Esophagus muscularis mucosa (tissue), 4 donors: Measurements from ENCODE around the gene RIMS3. TPM values are rescaled to one million over a fixed set of nuclear protein-coding genes. Genes with fewer than 3 reads are reported as not detected.

Experiments
- DNase-seq: peaks from one replicate; pipeline ENCODE4 v3.0.0-alpha.2; 2017; ENCODE audit errors: extremely low spot score
- H3K27ac ChIP-seq, 4 donors: fragments of 200-600 bp; sonication (generic); replicated peaks in 1 of 4; 1 replicate in 3 of 4; 2 replicates in 1 of 4; pipeline ENCODE4 v1.5.1; 2016 to 2019; ENCODE audit warnings: mild to moderate bottlenecking in 1 of 4
- H3K27me3 ChIP-seq, 4 donors: fragments of 200-600 bp; sonication (generic); one replicate each; pipeline versions ENCODE4 v1.5.1 to v1.6.0; 2016 to 2019
- H3K36me3 ChIP-seq, 4 donors: fragments of 200-600 bp; sonication (generic); one replicate each; pipeline ENCODE4 v1.5.1; 2016 to 2019
- H3K4me1 ChIP-seq, 4 donors: fragments of 200-600 bp; sonication (generic); one replicate each; pipeline ENCODE4 v1.5.1; 2016 to 2019
- H3K4me3 ChIP-seq, 4 donors: fragments of 200-600 bp; sonication (generic); 1 replicate in 2 of 4; 2 replicates in 2 of 4; pipeline ENCODE4 v1.5.1; 2016 to 2019; ENCODE audit warnings: mild to moderate bottlenecking in 4 of 4, moderate library complexity in 1 of 4
- H3K9me3 ChIP-seq, 4 donors: fragments of 200-600 bp; sonication (generic); 1 replicate in 3 of 4; 2 replicates in 1 of 4; pipeline ENCODE4 v1.5.1; 2016 to 2019
- EP300 ChIP-seq: sonication (generic); formaldehyde crosslinking; IDR thresholded peaks from one replicate; pipeline ENCODE4 v1.6.1; 2017; ENCODE audit warnings: antibody characterized with exemption
- POLR2A ChIP-seq: fragments of 450-650 bp; IDR thresholded peaks from one replicate; pipeline ENCODE4 v1.6.1; 2017; ENCODE audit warnings: antibody characterized with exemption, moderate library complexity, mild to moderate bottlenecking, low read depth
- POLR2AphosphoS5 ChIP-seq, 2 donors: sonication (generic); formaldehyde crosslinking; IDR thresholded peaks; one replicate each; pipeline ENCODE4 v1.6.1; 2017; ENCODE audit warnings: antibody characterized with exemption in 2 of 2
- WGBS: methylation state at CpG from one replicate; pipeline ENCODE4 v1.1.5; 2018; 5-methylcytosine and 5-hydroxymethylcytosine counted together
- intact Hi-C: fragments of 100-400 bp; cut with DNase I; formaldehyde crosslinking; loops from one replicate; pipeline ENCODE4 v1.15.1; 2023
- total RNA-seq, 4 donors: library from RNA; depleted of rRNA; stranded (reverse); fragments of >200 nt; gene quantifications; one replicate each; pipeline versions ENCODE4 v1.1.0 to v1.2.1, GENCODE V29; 2016
- TF ChIP-seq, protein P1 (sequence below), 3 experiments: fragments of 200-600 bp in 2 of 3; fragments of 450-650 bp in 1 of 3; sonication (generic) in 2 of 3; IDR thresholded peaks; one replicate each; pipeline ENCODE4 v1.5.1; 2017 to 2019; ENCODE audit warnings: antibody characterized with exemption in 3 of 3, mild to moderate bottlenecking in 2 of 3, moderate library complexity in 1 of 3

Gene RIMS3
- total RNA-seq, 4 donors from 2014 or later = 5.4 to 15.7 (median 9.2) TPM

GRCh38 chr1:40648200-40648599, 17.3 kb downstream of the RIMS3 start:
- DNase-seq = no peak
- Histone ChIP-seq H3K36me3 (no peaks in the 10 kb centered on the region), H3K27me3 (no peaks in the 10 kb centered on the region), H3K27ac (no peak overlapping the region), H3K9me3 (no peaks in the 10 kb centered on the region), H3K4me3 (no peak overlapping the region), H3K4me1 (peaks cover 0 to 7% (median 3%) of the 10 kb centered on the region in 4 donors)
- no peak for TF ChIP-seq EP300
- TF ChIP-seq POLR2A = no peak
- TF ChIP-seq, protein P1, sequence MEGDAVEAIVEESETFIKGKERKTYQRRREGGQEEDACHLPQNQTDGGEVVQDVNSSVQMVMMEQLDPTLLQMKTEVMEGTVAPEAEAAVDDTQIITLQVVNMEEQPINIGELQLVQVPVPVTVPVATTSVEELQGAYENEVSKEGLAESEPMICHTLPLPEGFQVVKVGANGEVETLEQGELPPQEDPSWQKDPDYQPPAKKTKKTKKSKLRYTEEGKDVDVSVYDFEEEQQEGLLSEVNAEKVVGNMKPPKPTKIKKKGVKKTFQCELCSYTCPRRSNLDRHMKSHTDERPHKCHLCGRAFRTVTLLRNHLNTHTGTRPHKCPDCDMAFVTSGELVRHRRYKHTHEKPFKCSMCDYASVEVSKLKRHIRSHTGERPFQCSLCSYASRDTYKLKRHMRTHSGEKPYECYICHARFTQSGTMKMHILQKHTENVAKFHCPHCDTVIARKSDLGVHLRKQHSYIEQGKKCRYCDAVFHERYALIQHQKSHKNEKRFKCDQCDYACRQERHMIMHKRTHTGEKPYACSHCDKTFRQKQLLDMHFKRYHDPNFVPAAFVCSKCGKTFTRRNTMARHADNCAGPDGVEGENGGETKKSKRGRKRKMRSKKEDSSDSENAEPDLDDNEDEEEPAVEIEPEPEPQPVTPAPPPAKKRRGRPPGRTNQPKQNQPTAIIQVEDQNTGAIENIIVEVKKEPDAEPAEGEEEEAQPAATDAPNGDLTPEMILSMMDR (IDR thresholded peaks at IDR 0.05) = no peak
- TF ChIP-seq POLR2AphosphoS5 (IDR thresholded peaks at IDR 0.05) = no peak
- intact Hi-C loops = no loop called here
- WGBS = 87% methylated on average over 3 of the region's 3 CpGs

DNA sequence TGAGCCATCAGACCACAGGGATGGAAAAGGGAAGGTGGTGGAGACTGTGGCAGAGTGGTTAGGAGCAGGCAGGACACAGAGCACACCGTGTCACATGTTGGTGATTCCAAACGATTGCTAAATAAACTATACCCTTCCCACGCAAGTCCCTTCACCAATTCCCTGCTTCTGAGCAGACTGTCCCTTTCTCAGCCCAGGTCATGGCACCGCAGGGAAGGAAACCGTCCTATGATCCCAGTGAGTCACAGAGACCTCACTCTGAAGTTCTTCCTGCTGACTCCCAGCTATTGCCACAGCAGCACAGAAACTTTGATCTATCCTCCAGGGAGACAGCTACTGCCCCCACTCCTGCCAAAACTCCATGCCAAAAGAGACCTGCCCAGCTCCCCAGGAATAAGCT, 19.2 kb downstream of the RIMS3 start:
- no peaks in the 10 kb centered on the region for H3K9me3 ChIP-seq
- no peaks in the 10 kb centered on the region for H3K27me3 ChIP-seq
- H3K27ac ChIP-seq = no peak overlapping the region
- H3K4me3 ChIP-seq = no peak overlapping the region
- intact Hi-C loops = no loop called here
- 79% methylated on average over 5 of the region's 5 CpGs for WGBS
- TF ChIP-seq POLR2A = no peak
- no peak for TF ChIP-seq EP300
- no peak for TF ChIP-seq POLR2AphosphoS5 (IDR thresholded peaks at IDR 0.05)
- TF ChIP-seq, protein P1 (IDR thresholded peaks at IDR 0.05) = no peak
- no peak for DNase-seq
- peaks cover 0 to 6% (median under 1%) of the 10 kb centered on the region in 4 donors for H3K4me1 ChIP-seq
- H3K36me3 ChIP-seq = peaks cover 0 to 5% (median 2%) of the 10 kb centered on the region in 4 donors

DNA sequence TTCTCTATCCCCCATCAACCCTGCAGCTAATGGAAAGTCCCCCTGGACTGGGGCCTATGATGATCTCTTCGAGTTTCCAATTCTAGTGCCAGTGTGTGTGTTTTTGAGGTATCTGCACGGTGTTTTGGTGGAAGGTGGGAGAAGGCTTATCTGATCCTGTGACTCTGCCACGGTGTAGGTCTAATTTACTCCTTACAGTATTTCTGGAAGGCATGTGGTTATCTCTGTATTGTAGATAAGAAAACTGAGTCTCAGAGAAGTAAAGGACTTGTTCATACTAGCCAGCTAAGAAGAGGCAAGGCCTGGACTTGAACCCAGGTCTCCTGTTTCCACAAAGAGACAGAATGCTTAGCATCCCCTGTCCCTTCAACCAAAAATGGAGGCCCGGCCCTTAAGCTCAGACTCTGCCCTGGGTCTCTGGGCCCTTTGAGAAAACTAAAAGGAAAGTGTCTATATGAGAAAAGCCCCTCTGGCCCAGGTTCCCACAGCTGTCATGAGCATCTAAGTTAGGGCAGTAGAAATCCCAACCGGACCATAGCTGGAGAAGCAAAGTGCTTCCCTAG, 20.3 kb downstream of the RIMS3 start:
- no peak overlapping the region for H3K4me3 ChIP-seq
- TF ChIP-seq EP300 (no peak), POLR2AphosphoS5 (IDR thresholded peaks at IDR 0.05) (no peak), POLR2A (no peak)
- TF ChIP-seq, protein P1 (IDR thresholded peaks at IDR 0.05) = no peak
- no peak for DNase-seq
- no peaks in the 10 kb centered on the region for H3K4me1 ChIP-seq
- WGBS = 96% methylated on average over 5 of the region's 5 CpGs
- intact Hi-C loops = no loop called here
- peaks cover 0 to 16% (median 3%) of the 10 kb centered on the region in 4 donors for H3K36me3 ChIP-seq
- no peaks in the 10 kb centered on the region for H3K9me3 ChIP-seq
- no peak overlapping the region for H3K27ac ChIP-seq
- no peaks in the 10 kb centered on the region for H3K27me3 ChIP-seq

DNA sequence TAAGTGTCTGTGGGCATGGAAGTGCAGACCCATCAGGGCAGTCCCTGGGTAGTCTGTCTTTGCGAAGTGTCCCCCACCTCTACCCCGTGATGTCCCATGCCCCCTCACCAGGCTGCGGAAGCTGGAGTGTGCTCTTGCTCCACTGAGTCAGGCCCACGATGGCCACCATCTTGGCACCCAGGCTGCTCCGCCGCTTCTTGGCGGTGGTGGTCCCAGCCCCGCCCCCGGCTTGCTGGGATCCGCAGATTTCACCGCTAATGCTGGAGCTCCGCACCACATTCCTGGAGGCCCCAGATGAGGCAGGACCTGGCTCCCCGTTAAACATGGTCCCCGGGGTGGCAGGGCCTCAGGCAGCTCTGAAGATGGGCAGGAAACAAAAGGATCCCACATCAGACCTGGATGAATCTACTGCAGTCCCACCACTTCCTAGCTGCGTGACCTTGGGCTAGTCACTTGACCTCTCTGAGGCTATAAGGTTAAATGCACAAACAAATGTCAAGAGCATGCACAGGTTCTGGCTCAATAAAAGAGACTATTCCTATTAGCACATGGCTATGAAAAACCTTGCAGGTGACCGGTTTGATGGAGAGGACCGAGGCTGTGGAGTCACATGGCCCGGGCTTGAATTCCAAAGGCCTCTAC, 23.8 kb downstream of the RIMS3 start:
- H3K4me3 ChIP-seq = no peak overlapping the region
- H3K36me3 ChIP-seq = peaks cover 0 to 16% (median 3%) of the 10 kb centered on the region in 4 donors
- H3K27ac ChIP-seq = no peak overlapping the region
- H3K27me3 ChIP-seq = no peaks in the 10 kb centered on the region
- intact Hi-C loops = no loop called here
- H3K9me3 ChIP-seq = no peaks in the 10 kb centered on the region
- no peak for DNase-seq
- WGBS = 90% methylated on average over 11 of the region's 18 CpGs
- TF ChIP-seq EP300 = no peak
- TF ChIP-seq, protein P1 (IDR thresholded peaks at IDR 0.05) = no peak
- TF ChIP-seq POLR2AphosphoS5 (IDR thresholded peaks at IDR 0.05) = no peak
- TF ChIP-seq POLR2A = no peak
- no peaks in the 10 kb centered on the region for H3K4me1 ChIP-seq
